B cell (primary cell): ENCODE results near the gene PTPN1. TPM values are rescaled to one million over a fixed set of nuclear protein-coding genes. Genes with fewer than 3 reads are reported as not detected.

Source experiments
- ATAC-seq: fragments of 200-7000 bp; cut with Tn5 transposase; one replicate; pipeline ENCODE4 v1.10.0; 2021; ENCODE audit warnings: low read depth, mild to moderate bottlenecking, moderate number of reproducible peaks, moderate library complexity
- CTCF ChIA-PET: fragments of 350-600 bp; sonication (Branson Sonifier 250); formaldehyde crosslinking; loops from one replicate; lab custom pipeline; 2021; ENCODE audit warnings: antibody characterized with exemption, inconsistent platforms; lab: Charles Lee
- POLR2A ChIA-PET: fragments of 350-600 bp; sonication (Branson Sonifier 250); formaldehyde crosslinking; loops from one replicate; lab custom pipeline; 2021; ENCODE audit warnings: antibody characterized with exemption; lab: Charles Lee
- DNase-seq: peaks from one replicate; pipeline ENCODE4 v3.0.0; 2013
- H2AFZ ChIP-seq: 2 replicates; pipeline ENCODE4 v1.6.1; 2012; ENCODE audit warnings: mild to moderate bottlenecking, low read depth, low read length; ENCODE audit not compliant: insufficient read depth, poor library complexity, severe bottlenecking
- H3K27ac ChIP-seq, 2 donors: 1 replicate in 1 of 2; 2 replicates in 1 of 2; pipeline ENCODE4 v1.5.1; 2012 to 2013; ENCODE audit warnings: low read length in 2 of 2, mild to moderate bottlenecking in 2 of 2, moderate library complexity in 1 of 2
- H3K27me3 ChIP-seq, 4 experiments: fragments of 200-600 bp in 1 of 4; sonication (generic) in 1 of 4; replicated peaks in 1 of 4; 1 replicate in 2 of 4; 2 replicates in 2 of 4; pipeline versions ENCODE4 v1.6.1 to v1.7.0; 2013 to 2016; ENCODE audit warnings: low read length in 3 of 4, mild to moderate bottlenecking in 2 of 4, mixed read lengths in 1 of 4, moderate library complexity in 1 of 4; ENCODE audit not compliant: insufficient read depth in 4 of 4, control insufficient read depth in 3 of 4; ENCODE audit errors: control extremely low read depth in 1 of 4
- H3K36me3 ChIP-seq, 2 experiments: replicated peaks in 1 of 2; 1 replicate in 1 of 2; 2 replicates in 1 of 2; pipeline versions ENCODE4 v1.6.1 to v1.7.1; 2013; ENCODE audit warnings: low read length in 1 of 2; ENCODE audit not compliant: insufficient read depth in 2 of 2, control insufficient read depth in 1 of 2; ENCODE audit errors: control extremely low read depth in 1 of 2, extremely low read depth in 1 of 2
- H3K4me1 ChIP-seq, 2 donors: fragments of 200-600 bp in 1 of 2; sonication (generic) in 1 of 2; 1 replicate in 1 of 2; 2 replicates in 1 of 2; pipeline versions ENCODE4 v1.5.1 to v1.6.1; 2013 to 2017; ENCODE audit warnings: low read length in 2 of 2; ENCODE audit not compliant: control insufficient read depth in 2 of 2, insufficient read depth in 2 of 2
- H3K4me2 ChIP-seq: replicated peaks from 2 replicates; pipeline ENCODE3; 2012; ENCODE audit warnings: mild to moderate bottlenecking, low read depth, low read length; ENCODE audit not compliant: poor library complexity, severe bottlenecking
- H3K4me3 ChIP-seq, 5 experiments: fragments of 200-600 bp in 1 of 5; sonication (generic) in 1 of 5; 1 replicate in 3 of 5; 2 replicates in 2 of 5; pipeline versions ENCODE4 v1.5.1 to v1.7.0; 2011 to 2016; ENCODE audit warnings: low read length in 4 of 5, mild to moderate bottlenecking in 4 of 5, low read depth in 2 of 5, control low read depth in 1 of 5, moderate library complexity in 1 of 5; ENCODE audit not compliant: insufficient read depth in 1 of 5; ENCODE audit errors: control extremely low read depth in 1 of 5, extremely low read depth in 1 of 5
- H3K79me2 ChIP-seq: fragments of 200-600 bp; sonication (generic); one replicate; pipeline ENCODE4 v1.6.0; 2016; ENCODE audit warnings: low read length; ENCODE audit not compliant: control insufficient read depth, insufficient read depth
- H3K9ac ChIP-seq: fragments of 200-600 bp; sonication (generic); 2 replicates; pipeline ENCODE4 v1.6.1; 2017; ENCODE audit warnings: mild to moderate bottlenecking, low read length, moderate library complexity
- H3K9me3 ChIP-seq, 3 donors: one replicate each; pipeline versions ENCODE4 v1.6.1 to v1.7.1; 2013; ENCODE audit warnings: low read length in 2 of 3; ENCODE audit not compliant: control insufficient read depth in 2 of 3, insufficient read depth in 1 of 3; ENCODE audit errors: control extremely low read depth in 1 of 3
- H4K20me1 ChIP-seq: 2 replicates; pipeline ENCODE4 v1.6.0; 2012; ENCODE audit warnings: mild to moderate bottlenecking, low read length; ENCODE audit not compliant: insufficient read depth, control insufficient read depth, poor library complexity, severe bottlenecking
- H3K27ac Mint-ChIP-seq: one replicate; pipeline ENCODE4 v1.8.0; 2021; ENCODE audit warnings: mixed read lengths
- H3K27me3 Mint-ChIP-seq: one replicate; pipeline ENCODE4 v1.8.0; 2021; ENCODE audit warnings: mixed read lengths
- H3K4me1 Mint-ChIP-seq: one replicate; pipeline ENCODE4 v1.8.0; 2021; ENCODE audit warnings: mixed read lengths
- H3K4me3 Mint-ChIP-seq: one replicate; pipeline ENCODE4 v1.8.0; 2021; ENCODE audit warnings: mixed read lengths
- H3K9me3 Mint-ChIP-seq: one replicate; pipeline ENCODE4 v1.8.0; 2022; ENCODE audit warnings: mixed read lengths; ENCODE audit not compliant: insufficient read depth
- EZH2 ChIP-seq: IDR thresholded peaks from 2 replicates; pipeline ENCODE4 v1.6.1; 2012; ENCODE audit warnings: borderline replicate concordance, low read depth, mild to moderate bottlenecking, moderate library complexity, low read length; ENCODE audit not compliant: insufficient read depth, poor library complexity, severe bottlenecking
- WGBS: methylation state at CpG from one replicate; pipeline ENCODE4 v1.1.5; 2013; ENCODE audit warnings: missing lambda C conversion rate; ENCODE audit not compliant: insufficient coverage; 5-methylcytosine and 5-hydroxymethylcytosine counted together
- intact Hi-C: fragments of 100-400 bp; cut with micrococcal nuclease; formaldehyde crosslinking; loops from one replicate; pipeline ENCODE4 v1.10.0; 2022
- polyA plus RNA-seq: library from polyadenylated mRNA; depleted of rRNA; stranded (reverse); fragments of >200 nt; gene quantifications from 2 replicates; pipeline ENCODE4 v1.2.3, GENCODE V29; 2012
- total RNA-seq, 2 donors: library from RNA; stranded (reverse); fragments of 120-200 nt in 1 of 2; gene quantifications; 1 replicate in 1 of 2; 2 replicates in 1 of 2; pipeline versions ENCODE4 v1.2.3 to v1.2.4, GENCODE V29; 2013 to 2022
- TF ChIP-seq, protein P1 (sequence below): fragments of 200-600 bp; IDR thresholded peaks from one replicate; pipeline ENCODE4 v1.8.0; 2022; ENCODE audit warnings: antibody characterized with exemption, mild to moderate bottlenecking

PTPN1 gene
- total and polyA plus RNA-seq, 2 donors (not counting 1 experiment from before 2014, with no cell fraction given) = 77.4 to 134 TPM

DNA sequence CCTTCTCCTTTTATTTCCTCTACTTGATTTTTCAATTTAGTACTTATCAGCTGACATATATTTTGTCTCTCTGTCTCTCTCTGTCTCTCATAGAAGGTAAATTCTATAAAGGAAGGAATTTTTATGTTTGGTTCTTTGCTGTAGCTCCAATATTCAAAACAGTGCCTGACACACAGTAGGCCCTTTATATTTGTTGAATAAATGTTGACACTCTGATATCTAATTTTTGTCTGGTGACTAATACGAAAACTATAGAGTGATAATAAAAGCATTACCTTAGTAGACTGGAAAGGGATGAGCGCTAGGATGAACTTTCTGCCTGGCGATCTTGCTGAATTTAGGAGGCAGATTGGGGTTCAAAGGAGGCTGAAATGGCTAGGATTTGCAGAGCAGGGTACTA lies 42.8 kb downstream of the PTPN1 start:
- Histone ChIP-seq H3K9ac (no peak overlapping the region), H3K4me3 (no peak overlapping the region), H3K4me2 (no peak overlapping the region), H3K36me3 (peaks cover 9 to 24% of the 10 kb centered on the region in 2 experiments), H2AFZ (no peak overlapping the region), H3K4me1 (peaks cover 53 to 62% of the 10 kb centered on the region in 2 donors), H3K27ac (peak overlapping the region in 1 of 2 donors; percentile 75), H4K20me1 (peaks cover 12% of the 10 kb centered on the region), H3K79me2 (peaks cover 99% of the 10 kb centered on the region), H3K9me3 (peaks cover 3 to 5% (median 4%) of the 10 kb centered on the region in 3 donors), H3K27me3 (no peaks in the 10 kb centered on the region)
- intact Hi-C loops = no loop called here
- CTCF ChIA-PET = interaction anchor here (0.9 to 2.3 kb wide), 8 partner anchors 11 to 89 kb away, joined by 3 to 7 read pairs (median 4); no protein-coding TSS in a partner anchor
- 97% methylated on average over 3 of the region's 3 CpGs for WGBS
- POLR2A ChIA-PET = interaction anchor here (0.7 kb wide), 1 partner anchor 74 kb away, joined by 4 read pairs; no protein-coding TSS in a partner anchor
- Mint-ChIP-seq H3K4me3 (no peak overlapping the region), H3K27ac (no peak overlapping the region), H3K27me3 (no peaks in the 10 kb centered on the region), H3K4me1 (peaks cover 35% of the 10 kb centered on the region), H3K9me3 (no peaks in the 10 kb centered on the region)
- no peak for TF ChIP-seq EZH2
- TF ChIP-seq, protein P1, sequence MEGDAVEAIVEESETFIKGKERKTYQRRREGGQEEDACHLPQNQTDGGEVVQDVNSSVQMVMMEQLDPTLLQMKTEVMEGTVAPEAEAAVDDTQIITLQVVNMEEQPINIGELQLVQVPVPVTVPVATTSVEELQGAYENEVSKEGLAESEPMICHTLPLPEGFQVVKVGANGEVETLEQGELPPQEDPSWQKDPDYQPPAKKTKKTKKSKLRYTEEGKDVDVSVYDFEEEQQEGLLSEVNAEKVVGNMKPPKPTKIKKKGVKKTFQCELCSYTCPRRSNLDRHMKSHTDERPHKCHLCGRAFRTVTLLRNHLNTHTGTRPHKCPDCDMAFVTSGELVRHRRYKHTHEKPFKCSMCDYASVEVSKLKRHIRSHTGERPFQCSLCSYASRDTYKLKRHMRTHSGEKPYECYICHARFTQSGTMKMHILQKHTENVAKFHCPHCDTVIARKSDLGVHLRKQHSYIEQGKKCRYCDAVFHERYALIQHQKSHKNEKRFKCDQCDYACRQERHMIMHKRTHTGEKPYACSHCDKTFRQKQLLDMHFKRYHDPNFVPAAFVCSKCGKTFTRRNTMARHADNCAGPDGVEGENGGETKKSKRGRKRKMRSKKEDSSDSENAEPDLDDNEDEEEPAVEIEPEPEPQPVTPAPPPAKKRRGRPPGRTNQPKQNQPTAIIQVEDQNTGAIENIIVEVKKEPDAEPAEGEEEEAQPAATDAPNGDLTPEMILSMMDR = no peak
- ATAC-seq = no peak
- DNase-seq = no peak
